Loucy (cell line): Measurements from ENCODE around the gene UBR4.

Experiments used
- H2AFZ ChIP-seq: fragments of 200-600 bp; sonication (generic); 2 replicates; pipeline ENCODE4 v1.6.0; 2016; ENCODE audit warnings: antibody characterized with exemption, mild to moderate bottlenecking, low read length, moderate library complexity
- H3F3A ChIP-seq: fragments of 200-600 bp; 2 replicates; pipeline ENCODE4 v1.6.0; 2016; ENCODE audit warnings: antibody characterized with exemption, low read depth, mild to moderate bottlenecking
- H3K27me3 ChIP-seq: fragments of 200-600 bp; sonication (generic); 2 replicates; pipeline ENCODE4 v1.6.1; 2014; ENCODE audit warnings: low read length, mild to moderate bottlenecking; ENCODE audit not compliant: insufficient read depth, poor library complexity, severe bottlenecking
- H3K36me3 ChIP-seq: fragments of 200-600 bp; sonication (generic); 2 replicates; pipeline ENCODE4 v1.6.1; 2016; ENCODE audit warnings: low read length; ENCODE audit not compliant: insufficient read depth
- H3K4me1 ChIP-seq: fragments of 200-600 bp; sonication (generic); 2 replicates; pipeline ENCODE4 v1.5.1; 2014; ENCODE audit warnings: low read length, mild to moderate bottlenecking; ENCODE audit not compliant: insufficient read depth, poor library complexity, severe bottlenecking
- H3K4me2 ChIP-seq: fragments of 200-600 bp; sonication (generic); 2 replicates; pipeline ENCODE4 v1.6.0; 2014; ENCODE audit warnings: antibody characterized with exemption, low read length, low read depth, mild to moderate bottlenecking; ENCODE audit not compliant: poor library complexity, severe bottlenecking
- H3K4me3 ChIP-seq: fragments of 200-600 bp; sonication (generic); 2 replicates; pipeline ENCODE4 v1.5.1; 2014; ENCODE audit warnings: low read length, mild to moderate bottlenecking, mixed read lengths; ENCODE audit not compliant: poor library complexity, severe bottlenecking
- H3K79me2 ChIP-seq: fragments of 200-600 bp; sonication (generic); 2 replicates; pipeline ENCODE4 v1.6.1; 2014; ENCODE audit warnings: low read length; ENCODE audit not compliant: insufficient read depth
- H3K9ac ChIP-seq: fragments of 200-600 bp; sonication (generic); 2 replicates; pipeline ENCODE4 v1.6.0; 2014; ENCODE audit warnings: mild to moderate bottlenecking, low read depth, low read length, moderate library complexity; ENCODE audit not compliant: poor library complexity, severe bottlenecking
- H3K9me2 ChIP-seq: fragments of 200-600 bp; sonication (generic); replicated peaks from 2 replicates; pipeline ENCODE4 v1.6.1; 2016; ENCODE audit warnings: low read depth, low read length, mixed read lengths
- H3K9me3 ChIP-seq: fragments of 200-600 bp; sonication (generic); 2 replicates; pipeline ENCODE4 v1.6.1; 2014; ENCODE audit warnings: mild to moderate bottlenecking, antibody characterized with exemption, low read length, low read depth; ENCODE audit not compliant: insufficient read depth
- H4K20me1 ChIP-seq: fragments of 200-600 bp; sonication (generic); 2 replicates; pipeline ENCODE4 v1.6.0; 2014; ENCODE audit warnings: antibody characterized with exemption, low read length, mild to moderate bottlenecking; ENCODE audit not compliant: insufficient read depth, poor library complexity, severe bottlenecking
- EZH2phosphoT487 ChIP-seq: fragments of 200-600 bp; IDR thresholded peaks from 2 replicates; pipeline ENCODE4 v1.6.1; 2018; ENCODE audit warnings: antibody characterized with exemption, mild to moderate bottlenecking, moderate library complexity, borderline replicate concordance
- TF ChIP-seq, protein P1 (sequence below): fragments of 200-600 bp; sonication (generic); conservative IDR thresholded peaks from 2 replicates; pipeline ENCODE4 v1.5.1; 2014; ENCODE audit warnings: mild to moderate bottlenecking, antibody characterized with exemption, low read length

The UBR4 gene

DNA sequence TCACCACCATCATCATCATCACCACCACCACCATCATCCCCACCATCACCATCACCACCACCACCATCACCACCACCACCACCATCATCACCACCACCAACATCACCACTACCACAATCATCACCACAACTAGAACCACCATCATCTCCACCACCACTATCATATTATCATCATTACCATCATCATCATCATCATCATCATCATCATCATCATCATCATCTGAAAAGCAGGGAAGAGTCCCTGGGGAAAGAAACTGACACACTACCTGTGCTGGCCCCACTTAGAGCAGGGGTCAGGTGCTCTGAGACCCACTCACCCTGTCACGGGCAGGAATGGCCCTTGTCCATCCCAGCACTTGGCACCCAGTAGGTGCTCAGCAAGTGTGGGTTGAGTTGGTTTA is 148.7 kb downstream of the UBR4 start:
- TF ChIP-seq, protein P1, sequence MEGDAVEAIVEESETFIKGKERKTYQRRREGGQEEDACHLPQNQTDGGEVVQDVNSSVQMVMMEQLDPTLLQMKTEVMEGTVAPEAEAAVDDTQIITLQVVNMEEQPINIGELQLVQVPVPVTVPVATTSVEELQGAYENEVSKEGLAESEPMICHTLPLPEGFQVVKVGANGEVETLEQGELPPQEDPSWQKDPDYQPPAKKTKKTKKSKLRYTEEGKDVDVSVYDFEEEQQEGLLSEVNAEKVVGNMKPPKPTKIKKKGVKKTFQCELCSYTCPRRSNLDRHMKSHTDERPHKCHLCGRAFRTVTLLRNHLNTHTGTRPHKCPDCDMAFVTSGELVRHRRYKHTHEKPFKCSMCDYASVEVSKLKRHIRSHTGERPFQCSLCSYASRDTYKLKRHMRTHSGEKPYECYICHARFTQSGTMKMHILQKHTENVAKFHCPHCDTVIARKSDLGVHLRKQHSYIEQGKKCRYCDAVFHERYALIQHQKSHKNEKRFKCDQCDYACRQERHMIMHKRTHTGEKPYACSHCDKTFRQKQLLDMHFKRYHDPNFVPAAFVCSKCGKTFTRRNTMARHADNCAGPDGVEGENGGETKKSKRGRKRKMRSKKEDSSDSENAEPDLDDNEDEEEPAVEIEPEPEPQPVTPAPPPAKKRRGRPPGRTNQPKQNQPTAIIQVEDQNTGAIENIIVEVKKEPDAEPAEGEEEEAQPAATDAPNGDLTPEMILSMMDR: no peak
- no peak for TF ChIP-seq EZH2phosphoT487
- peaks cover 6% of the 10 kb centered on the region for H3K4me1 ChIP-seq
- H3K9ac ChIP-seq: no peak overlapping the region
- H3K9me2 ChIP-seq: no peaks in the 10 kb centered on the region
- no peaks in the 10 kb centered on the region for H3K36me3 ChIP-seq
- H3K27me3 ChIP-seq: no peaks in the 10 kb centered on the region
- no peaks in the 10 kb centered on the region for H3K79me2 ChIP-seq
- no peaks in the 10 kb centered on the region for H3K9me3 ChIP-seq
- H2AFZ ChIP-seq: no peak overlapping the region
- no peaks in the 10 kb centered on the region for H3F3A ChIP-seq
- no peaks in the 10 kb centered on the region for H4K20me1 ChIP-seq
- H3K4me3 ChIP-seq: no peak overlapping the region
- H3K4me2 ChIP-seq: no peak overlapping the region

DNA sequence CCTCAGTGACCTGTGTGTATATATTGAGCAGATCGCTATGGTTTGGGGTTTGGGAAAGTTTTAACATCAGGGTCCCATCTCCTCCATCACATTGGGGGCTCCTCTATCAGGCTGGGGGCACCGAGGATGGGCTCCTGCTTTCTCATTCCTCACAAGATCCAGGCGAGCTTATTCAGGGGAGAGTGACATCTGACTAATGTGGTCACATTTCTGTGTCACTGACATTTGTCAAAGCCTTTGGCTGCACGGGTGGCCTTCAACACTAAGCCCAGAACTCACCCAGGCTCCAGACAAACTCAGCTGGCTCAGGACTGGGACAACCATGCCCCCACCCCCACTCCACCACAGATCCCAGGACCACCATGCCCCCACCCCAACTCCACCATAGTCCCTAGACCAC is 150.3 kb downstream of the UBR4 start:
- H3K9me2 ChIP-seq: no peaks in the 10 kb centered on the region
- no peaks in the 10 kb centered on the region for H3F3A ChIP-seq
- no peaks in the 10 kb centered on the region for H3K27me3 ChIP-seq
- peaks cover 6% of the 10 kb centered on the region for H3K4me1 ChIP-seq
- H3K9me3 ChIP-seq: no peaks in the 10 kb centered on the region
- no peaks in the 10 kb centered on the region for H3K79me2 ChIP-seq
- H2AFZ ChIP-seq: no peak overlapping the region
- no peak overlapping the region for H3K4me2 ChIP-seq
- no peak overlapping the region for H3K9ac ChIP-seq
- H3K4me3 ChIP-seq: no peak overlapping the region
- no peaks in the 10 kb centered on the region for H4K20me1 ChIP-seq
- no peaks in the 10 kb centered on the region for H3K36me3 ChIP-seq
- TF ChIP-seq, protein P1: no peak
- no peak for TF ChIP-seq EZH2phosphoT487

DNA sequence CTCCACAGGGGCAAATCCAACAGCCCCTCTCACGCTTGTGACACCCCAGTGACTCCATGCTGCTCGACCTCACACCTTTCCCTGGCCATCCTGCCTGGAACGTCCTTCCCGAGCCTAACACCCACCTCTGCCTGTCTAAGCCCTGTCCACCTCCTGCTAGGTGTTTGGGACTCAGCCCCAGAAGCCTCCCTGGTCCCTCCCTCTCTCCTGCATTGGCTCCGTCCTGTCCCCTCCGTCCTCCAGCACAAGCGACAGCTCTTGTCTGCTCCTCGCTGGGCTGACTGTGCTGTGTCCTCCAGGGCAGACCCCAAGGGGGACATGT is 151.6 kb downstream of the UBR4 start:
- TF ChIP-seq, protein P1: no peak
- TF ChIP-seq EZH2phosphoT487: no peak
- Histone ChIP-seq H3F3A (no peaks in the 10 kb centered on the region), H3K9me2 (no peaks in the 10 kb centered on the region), H2AFZ (no peak overlapping the region), H3K4me3 (no peak overlapping the region), H3K9me3 (no peaks in the 10 kb centered on the region), H3K79me2 (no peaks in the 10 kb centered on the region), H3K27me3 (no peaks in the 10 kb centered on the region), H4K20me1 (no peaks in the 10 kb centered on the region), H3K4me2 (no peak overlapping the region), H3K36me3 (no peaks in the 10 kb centered on the region), H3K9ac (no peak overlapping the region), H3K4me1 (peaks cover 6% of the 10 kb centered on the region)
